Panc1 (cell line): ENCODE results near the gene PRAC1. TPM values are rescaled to one million over a fixed set of nuclear protein-coding genes. Genes with fewer than 3 reads are reported as not detected.

Source experiments
- ATAC-seq: fragments of 200-7000 bp; cut with Tn5 transposase; 2 replicates; pipeline ENCODE4 v1.9.1; 2020; ENCODE audit warnings: mild to moderate bottlenecking, moderate library complexity
- BruUV-seq: library from RNA; stranded (reverse); fragments of 400-500 nt; replicated peaks from 2 replicates; lab custom pipeline; 2021; lab: Mats Ljungman, UMichigan
- CTCF ChIA-PET: fragments of 300-600 bp; sonication (Branson Sonifier 250); formaldehyde crosslinking; loops from one replicate; lab custom pipeline; 2022; ENCODE audit warnings: antibody characterized with exemption; lab: Charles Lee
- POLR2A ChIA-PET: fragments of 300-600 bp; sonication (Branson Sonifier 250); formaldehyde crosslinking; loops from one replicate; lab custom pipeline; 2022; ENCODE audit warnings: antibody characterized with exemption; lab: Charles Lee
- DNase-seq: peaks from one replicate; pipeline ENCODE4 v3.0.0-alpha.2; 2010; ENCODE audit warnings: low read depth, low spot score
- H3K27ac ChIP-seq: 2 replicates; pipeline ENCODE4 v1.5.1; 2011; ENCODE audit warnings: mild to moderate bottlenecking, low read length, inconsistent platforms
- H3K27me3 ChIP-seq: fragments of 200-500 bp; sonication (Bioruptor generic); 2 replicates; pipeline ENCODE4 v1.6.0; 2014; ENCODE audit warnings: low read length, inconsistent platforms; ENCODE audit not compliant: control insufficient read depth, insufficient read depth
- H3K36me3 ChIP-seq: fragments of 200-500 bp; sonication (Bioruptor generic); 2 replicates; pipeline ENCODE4 v1.5.1; 2014; ENCODE audit warnings: inconsistent platforms, mild to moderate bottlenecking, low read length, moderate library complexity; ENCODE audit not compliant: control insufficient read depth, insufficient read depth
- H3K4me1 ChIP-seq: 2 replicates; pipeline ENCODE4 v1.5.1; 2011; ENCODE audit warnings: inconsistent platforms, mild to moderate bottlenecking, low read length, moderate library complexity; ENCODE audit not compliant: control insufficient read depth, insufficient read depth
- H3K4me3 ChIP-seq, 2 experiments: 2 replicates each; pipeline ENCODE4 v1.5.1; 2011 to 2012; ENCODE audit warnings: low read depth in 2 of 2, low read length in 2 of 2, mild to moderate bottlenecking in 2 of 2, inconsistent platforms in 1 of 2, moderate library complexity in 1 of 2
- H3K9me3 ChIP-seq: fragments of 200-500 bp; sonication (Bioruptor generic); 2 replicates; pipeline ENCODE4 v1.5.1; 2014; ENCODE audit warnings: low read depth, mild to moderate bottlenecking, inconsistent platforms, low read length, moderate library complexity; ENCODE audit not compliant: control insufficient read depth, insufficient read depth
- CTCF ChIP-seq: fragments of 450-650 bp; IDR thresholded peaks from 2 replicates; pipeline ENCODE4 v1.5.1; 2017; ENCODE audit warnings: mild to moderate bottlenecking
- POLR2AphosphoS5 ChIP-seq: IDR thresholded peaks from 2 replicates; pipeline ENCODE4 v1.6.1; 2012; ENCODE audit warnings: mild to moderate bottlenecking, low read depth, low read length, moderate library complexity
- REST ChIP-seq, 2 experiments: IDR thresholded peaks; 2 replicates each; pipeline ENCODE4 v1.6.1; 2011 to 2012; ENCODE audit warnings: low read depth in 2 of 2, control low read depth in 1 of 2, low read length in 1 of 2, mild to moderate bottlenecking in 1 of 2, moderate library complexity in 1 of 2; ENCODE audit not compliant: insufficient read depth in 1 of 2
- SIN3A ChIP-seq: IDR thresholded peaks from 2 replicates; pipeline ENCODE4 v1.6.1; 2012; ENCODE audit warnings: low read depth, mild to moderate bottlenecking, low read length, moderate library complexity, borderline replicate concordance; ENCODE audit not compliant: insufficient read depth
- TCF7L2 ChIP-seq: IDR thresholded peaks from 2 replicates; pipeline ENCODE4 v1.6.1; 2011; ENCODE audit warnings: mild to moderate bottlenecking, low read depth, low read length, inconsistent platforms
- in situ Hi-C: cut with HindIII; loops from 2 replicates; pipeline ENCODE4 v1.10.0; 2016; ENCODE audit warnings: low sequenced_read_pairs, low pct_unique_long_range_greater_than_20kb
- intact Hi-C: fragments of 100-400 bp; cut with micrococcal nuclease; formaldehyde crosslinking; loops from one replicate; pipeline ENCODE4 v1.10.0; 2022; ENCODE audit not compliant: unreplicated experiment
- total RNA-seq: library from RNA; stranded (reverse); gene quantifications from one replicate; pipeline ENCODE4 v1.2.1, GENCODE V29; 2021; ENCODE audit not compliant: unreplicated experiment

Gene PRAC1
- total RNA-seq, 1 experiment from 2014 or later = not detected

GRCh38 chr17:48718761-48719641 is 3.3 kb downstream of the PRAC1 start:
- in situ Hi-C loops = no loop called here
- TF ChIP-seq POLR2AphosphoS5 (no peak), SIN3A (no peak), TCF7L2 (no peak), CTCF (no peak), REST (IDR thresholded peaks at IDR 0.05; ENCODE audit: insufficient read depth in 1 of 2, low read depth in 2 of 2, low read length in 1 of 2) (no peak)
- CTCF ChIA-PET = interaction anchor here (0.6 kb wide), 2 partner anchors 22 to 46 kb away, joined by 3 to 6 read pairs; no protein-coding TSS in a partner anchor
- POLR2A ChIA-PET = interaction anchor here (0.6 kb wide), 1 partner anchor 665 kb away, joined by 4 read pairs; no protein-coding TSS in a partner anchor
- no TSS peak for BruUV-seq
- Histone ChIP-seq H3K9me3 (no peaks in the 10 kb centered on the region), H3K27me3 (no peaks in the 10 kb centered on the region), H3K36me3 (no peaks in the 10 kb centered on the region), H3K4me3 (no peak overlapping the region), H3K4me1 (no peaks in the 10 kb centered on the region; the same call in 1 of the 2 replicates), H3K27ac (no peak overlapping the region)
- intact Hi-C loops = no loop called here
- no peak for DNase-seq
- no peak for ATAC-seq

- TF ChIP-seq CTCF = no peak
- TF ChIP-seq SIN3A = no peak
- TF ChIP-seq REST (IDR thresholded peaks at IDR 0.05; ENCODE audit: insufficient read depth in 1 of 2, low read depth in 2 of 2, low read length in 1 of 2) = no peak
- TF ChIP-seq TCF7L2 = no peak
- TF ChIP-seq POLR2AphosphoS5 = no peak
- H3K4me3 ChIP-seq = no peak overlapping the region
- no peak overlapping the region for H3K27ac ChIP-seq
- ATAC-seq (no peak), DNase-seq (no peak)
- no peaks in the 10 kb centered on the region for H3K27me3 ChIP-seq
- intact Hi-C loops = no loop called here
- in situ Hi-C loops = no loop called here
- no peaks in the 10 kb centered on the region for H3K9me3 ChIP-seq
- H3K36me3 ChIP-seq = no peaks in the 10 kb centered on the region
- BruUV-seq = no TSS peak
- H3K4me1 ChIP-seq = no peaks in the 10 kb centered on the region; the same call in 1 of the 2 replicates
- CTCF ChIA-PET = interaction anchor here (0.6 kb wide), 2 partner anchors 13 to 45 kb away, joined by 3 to 4 read pairs; no protein-coding TSS in a partner anchor
- POLR2A ChIA-PET = interaction anchor here (0.6 kb wide), 1 partner anchor 39 kb away, joined by 3 read pairs; no protein-coding TSS in a partner anchor
Measured at GRCh38 chr17:48718227-48718760, 4.0 kb downstream of the PRAC1 start.
